ENCODE measurements around the gene KRTAP19-1. TPM values are rescaled to one million over a fixed set of nuclear protein-coding genes. Genes with fewer than 3 reads are reported as not detected.
"Not testable (repeated sequence)": the region's sequence is repeated elsewhere in the genome, so short reads cannot be mapped to it uniquely, and the experiment has no call there.

The KRTAP19-1 gene
- polyA plus RNA-seq (ENCODE audit: insufficient read length in 4 of 4), result not detected

DNA sequence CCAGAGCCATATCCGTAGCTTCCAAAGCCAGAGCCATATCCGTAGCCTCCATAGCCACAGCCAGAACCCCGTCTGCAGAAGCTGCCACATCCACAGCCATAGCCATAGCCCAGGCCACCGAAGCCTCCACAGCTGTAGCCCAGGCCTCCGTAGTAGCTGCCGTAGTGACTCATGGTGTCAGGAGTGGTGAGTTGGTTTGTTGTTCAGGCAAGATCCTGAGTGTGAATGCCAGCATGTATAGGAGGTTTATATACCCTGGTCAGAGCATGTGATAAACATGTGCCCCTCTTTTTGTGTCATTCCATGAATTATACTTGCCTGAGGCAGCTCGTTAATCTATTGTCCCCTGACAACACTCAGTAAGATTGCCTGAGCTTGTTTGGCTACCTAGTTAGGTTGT is at the start of gene KRTAP19-1:
Gene KRTAP19-1 (minus strand): TSS at position 223 of the 400 bp plus-strand sequence. CDS start 50 bp downstream, at position 173.
- DNase-seq (ENCODE audit: low read depth in 4 of 4, low spot score in 2 of 4), result no peak

GRCh38 chr21:30518876-30519275 is 38.7 kb upstream of the KRTAP19-1 start:
- no peak for DNase-seq (ENCODE audit: low read depth in 4 of 4, low spot score in 2 of 4)

DNA sequence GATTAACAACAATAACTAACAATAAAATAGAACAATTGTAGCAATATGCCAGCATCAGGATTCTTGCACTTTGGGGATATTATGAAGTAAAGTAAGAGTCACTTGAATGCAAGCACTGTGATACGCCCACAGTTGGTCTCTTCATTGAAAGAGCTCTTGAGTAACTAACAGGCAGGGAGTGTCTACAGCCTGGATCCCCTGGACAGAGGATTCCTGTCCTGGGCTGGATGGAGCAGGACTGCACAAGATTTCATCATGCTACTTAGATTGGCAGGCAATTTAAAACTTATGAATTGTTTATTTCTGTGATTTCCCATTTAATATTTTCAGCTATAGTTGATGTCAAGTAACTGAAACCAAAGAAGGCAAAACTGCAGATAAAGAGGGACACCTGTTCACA is 35.5 kb upstream of the KRTAP19-1 start:
- no peak for DNase-seq (ENCODE audit: low read depth in 4 of 4, low spot score in 2 of 4)

DNA sequence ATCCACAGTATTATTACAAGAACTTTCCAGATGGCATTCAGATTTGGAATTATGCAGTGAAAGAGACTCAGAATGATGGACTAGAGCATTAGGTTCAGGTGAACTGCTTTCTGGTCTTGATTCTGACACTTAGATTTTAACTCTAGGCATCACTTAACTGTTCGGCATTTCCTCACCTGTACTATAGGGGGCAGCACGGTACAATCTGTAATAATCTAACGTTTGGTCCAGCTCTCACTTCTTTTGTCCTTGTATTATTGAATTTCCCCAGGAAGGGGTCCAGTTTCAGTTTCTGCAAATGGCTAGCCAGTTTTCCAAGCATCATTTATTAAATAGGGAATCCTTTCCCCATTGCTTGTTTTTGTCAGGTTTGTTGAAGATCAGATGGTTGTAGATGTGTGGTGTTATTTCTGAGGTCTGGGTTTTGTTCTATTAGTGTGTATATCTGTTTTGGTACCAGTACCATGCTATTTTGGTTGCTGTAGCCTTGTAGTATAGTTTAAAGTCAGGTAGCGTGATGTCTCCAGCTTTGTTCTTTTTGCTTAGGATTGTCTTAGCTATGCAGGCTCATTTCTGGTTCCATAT is 25.5 kb upstream of the KRTAP19-1 start:
- DNase-seq (ENCODE audit: low read depth in 4 of 4, low spot score in 2 of 4), result not testable (repeated sequence)

DNA sequence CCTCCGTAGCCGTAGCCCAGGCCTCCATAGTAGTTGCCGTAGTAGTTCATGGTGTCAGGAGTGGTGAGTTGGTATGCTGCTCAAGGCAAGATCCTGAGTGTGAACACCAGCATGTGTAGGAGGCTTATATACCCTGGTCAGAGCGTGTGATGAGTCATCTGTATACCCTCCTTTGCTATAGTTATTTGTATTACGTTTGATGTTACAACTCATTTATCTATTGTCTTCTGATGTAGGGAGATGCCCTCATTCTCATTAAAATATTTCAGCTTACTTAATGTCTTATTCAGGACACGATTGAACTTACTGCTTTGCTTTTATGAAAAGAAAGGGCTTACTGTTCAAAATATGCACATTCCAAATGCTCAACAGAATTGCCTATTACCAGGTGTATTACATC is 21.9 kb upstream of the KRTAP19-1 start, which contains the start of gene KRTAP19-5:
Gene KRTAP19-5 (minus strand): TSS at position 101 of the 400 bp plus-strand sequence. CDS start 51 bp downstream, at position 50.
- DNase-seq (ENCODE audit: low read depth in 4 of 4, low spot score in 2 of 4), result no peak

DNA sequence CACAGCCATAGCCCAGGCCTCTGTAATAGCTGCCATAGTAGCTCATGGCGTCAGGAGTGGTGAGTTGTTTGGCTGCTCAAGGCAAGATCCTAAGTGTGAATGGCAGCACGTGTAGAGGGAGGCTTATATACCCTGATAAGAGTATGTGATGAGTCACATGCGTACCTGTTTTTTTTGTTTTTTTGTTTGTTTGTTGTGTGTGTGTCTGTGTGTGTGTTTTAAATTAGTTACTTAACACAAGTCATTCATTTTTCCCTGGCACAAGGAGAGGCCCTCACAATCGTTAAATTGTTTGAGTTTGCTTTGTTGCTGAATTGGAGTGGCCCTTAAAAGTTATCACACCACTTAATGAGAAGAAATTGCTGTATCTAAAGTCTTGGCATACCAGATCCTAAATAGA is 16.9 kb upstream of the KRTAP19-1 start, which contains the start of gene KRTAP19-4:
Gene KRTAP19-4 (minus strand): TSS at position 101 of the 400 bp plus-strand sequence. CDS start 55 bp downstream, at position 46.
- DNase-seq (ENCODE audit: low read depth in 4 of 4, low spot score in 2 of 4), result no peak

GRCh38 chr21:30491963-30492428 is 11.8 kb upstream of the KRTAP19-1 start, which contains the start of gene KRTAP19-3:
Gene KRTAP19-3, minus strand, starts transcription at chr21:30492013. Its CDS starts 56 bp downstream, at chr21:30491957.
- DNase-seq (ENCODE audit: low read depth in 4 of 4, low spot score in 2 of 4), result no peak

GRCh38 chr21:30487336-30487735 is 7.2 kb upstream of the KRTAP19-1 start, which contains the start of gene KRTAP19-2:
Gene KRTAP19-2, minus strand, starts transcription at chr21:30487436. Its CDS starts 88 bp downstream, at chr21:30487348.
- DNase-seq (ENCODE audit: low read depth in 4 of 4, low spot score in 2 of 4), result no peak

- no peak for DNase-seq (ENCODE audit: low read depth in 4 of 4, low spot score in 2 of 4)
Measured at GRCh38 chr21:30486180-30486579, 6.0 kb upstream of the KRTAP19-1 start.

- no peak for DNase-seq (ENCODE audit: low read depth in 4 of 4, low spot score in 2 of 4)
Measured at GRCh38 chr21:30482130-30482529, 2.0 kb upstream of the KRTAP19-1 start.

DNA sequence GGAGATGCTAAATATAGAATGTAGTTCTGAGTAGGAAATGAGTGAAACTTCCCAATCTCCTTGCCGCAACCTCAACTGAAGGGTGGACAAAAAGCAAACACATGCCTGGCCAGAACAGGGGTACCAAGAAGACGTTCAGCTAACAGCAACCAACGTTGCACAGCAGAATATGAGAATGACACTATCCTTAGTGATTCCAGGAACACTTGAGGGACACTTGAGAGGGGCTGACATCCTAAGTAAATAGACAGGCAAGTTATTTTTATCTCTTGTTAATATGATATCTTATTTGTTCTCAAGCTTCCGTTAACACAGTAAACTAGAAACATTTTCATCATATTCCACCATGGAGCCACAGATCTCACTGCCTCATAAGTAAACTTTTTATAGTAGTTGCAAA is 908 bp downstream of the KRTAP19-1 start:
- DNase-seq (ENCODE audit: low read depth in 4 of 4, low spot score in 2 of 4), result no peak

DNA sequence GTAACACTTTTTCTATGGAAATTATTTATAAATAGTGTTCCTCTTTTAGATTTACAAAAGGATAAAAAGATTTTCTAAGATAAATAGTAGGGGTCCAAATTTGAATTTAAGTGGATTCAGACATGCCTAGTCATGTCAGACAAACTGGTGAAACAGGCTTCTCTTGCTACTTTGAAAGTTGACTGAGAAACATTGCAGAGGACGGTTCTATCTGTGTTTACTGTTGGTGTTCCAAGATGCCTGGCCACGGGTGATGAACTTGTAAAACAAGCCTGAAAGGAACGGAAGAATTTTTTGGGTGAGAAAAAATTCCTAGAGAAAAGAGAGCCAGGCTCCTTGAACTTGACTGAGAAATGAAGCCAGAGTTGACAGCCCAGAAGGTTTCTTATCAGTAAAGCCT is 2.2 kb downstream of the KRTAP19-1 start:
- no peak for DNase-seq (ENCODE audit: low read depth in 4 of 4, low spot score in 2 of 4)

- DNase-seq (ENCODE audit: low read depth in 4 of 4, low spot score in 2 of 4), result peak in 3 of 4 donors; percentile 19 to 25 (median 21)
Measured at GRCh38 chr21:30468900-30469714, 11.1 kb downstream of the KRTAP19-1 start.

GRCh38 chr21:30463713-30464112 is 16.5 kb downstream of the KRTAP19-1 start:
- DNase-seq (ENCODE audit: low read depth in 4 of 4, low spot score in 2 of 4), result no peak

DNA sequence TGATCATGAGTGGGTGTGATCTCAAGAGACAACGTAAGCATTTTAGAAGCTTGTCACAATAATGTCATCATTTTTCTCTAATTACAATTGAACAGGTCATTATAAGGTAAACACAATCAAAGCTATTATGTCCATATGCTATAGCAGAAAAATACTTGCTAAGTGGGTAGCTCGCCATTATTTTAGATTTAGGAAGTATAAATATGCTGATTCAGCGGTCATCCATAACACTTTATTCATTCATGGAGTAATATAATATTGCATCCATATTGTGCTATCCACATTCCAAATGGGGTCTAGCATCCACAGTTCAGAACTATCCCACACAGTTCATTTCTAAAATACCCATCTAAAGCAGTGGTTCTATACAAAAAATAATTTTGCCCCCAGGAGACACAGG is 31.7 kb downstream of the KRTAP19-1 start:
- no peak for DNase-seq (ENCODE audit: low read depth in 4 of 4, low spot score in 2 of 4)

DNA sequence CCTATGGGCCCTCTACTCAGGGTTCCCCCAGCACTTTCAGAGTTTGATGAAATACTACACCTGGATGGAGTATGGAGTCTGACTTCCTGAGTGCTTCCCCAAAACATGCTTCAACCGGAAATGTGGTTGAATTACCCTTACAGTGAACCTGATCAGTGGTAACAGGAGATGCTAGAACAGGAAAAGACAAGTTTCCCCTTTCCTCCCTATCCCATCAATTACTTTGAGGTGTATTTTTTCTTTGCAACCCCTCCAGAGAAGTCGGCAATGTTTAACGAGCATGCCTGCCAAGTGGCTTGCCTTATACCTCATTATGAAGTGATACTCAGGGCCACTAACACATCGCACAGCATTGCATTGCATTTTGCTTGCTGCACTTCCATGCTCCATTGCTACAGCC is 33.1 kb downstream of the KRTAP19-1 start:
- peak in 1 of 4 donors; percentile 14 for DNase-seq (ENCODE audit: low read depth in 4 of 4, low spot score in 2 of 4)

- no peak for DNase-seq (ENCODE audit: low read depth in 4 of 4, low spot score in 2 of 4)
Measured at GRCh38 chr21:30444204-30444603, 36.0 kb downstream of the KRTAP19-1 start.

- DNase-seq (ENCODE audit: low read depth in 4 of 4, low spot score in 2 of 4), result no peak
Measured at GRCh38 chr21:30443226-30443625, 36.9 kb downstream of the KRTAP19-1 start.

- no peak for DNase-seq (ENCODE audit: low read depth in 4 of 4, low spot score in 2 of 4)
Measured at GRCh38 chr21:30439975-30440374, 40.2 kb downstream of the KRTAP19-1 start, which contains the start of gene KRTAP15-1. Gene KRTAP15-1, plus strand, starts transcription at chr21:30440275. Its CDS starts 53 bp downstream, at chr21:30440328.

DNA sequence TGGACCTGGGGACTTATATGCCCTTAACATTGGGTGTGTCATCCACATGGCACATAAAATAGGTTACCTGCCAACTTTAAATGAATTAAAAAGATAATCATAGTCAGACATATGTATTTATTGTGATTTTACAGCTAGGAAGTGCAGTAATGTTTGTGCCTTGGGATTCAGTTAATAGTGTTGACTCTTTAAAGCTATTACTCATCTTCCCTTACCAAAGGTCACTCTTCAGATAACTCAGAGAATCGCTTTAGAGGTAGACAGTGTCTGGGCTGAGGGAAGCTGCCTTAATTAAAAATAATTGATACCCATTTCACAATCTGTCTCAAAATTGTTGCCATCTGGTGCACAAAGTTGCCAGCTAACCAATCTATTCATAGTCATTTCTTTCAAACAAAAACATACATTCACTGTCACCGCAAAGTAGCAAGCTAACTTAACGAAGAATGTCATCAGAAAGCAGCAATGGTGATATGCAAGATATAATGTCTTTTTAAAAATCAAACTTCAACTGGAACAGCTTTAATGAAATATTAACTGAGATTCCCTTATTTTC is 43.1 kb downstream of the KRTAP19-1 start:
- DNase-seq (ENCODE audit: low read depth in 4 of 4, low spot score in 2 of 4), result no peak

All from left renal cortex interstitium (tissue), 4 donors.